RWPE1 (cell line): ENCODE results near the gene RALY.

Experiments used
- CTCF ChIA-PET: fragments of 350-600 bp; sonication (Branson Sonifier 250); formaldehyde crosslinking; extraction: SDS; loops from one replicate; lab custom pipeline; 2021; lab: Yijun Ruan, JAX
- POLR2A ChIA-PET: fragments of 400-600 bp; formaldehyde crosslinking; extraction: SDS; loops from one replicate; lab custom pipeline; 2020; ENCODE audit warnings: antibody characterized with exemption; ENCODE audit not compliant: low non-redundant PET; lab: Yijun Ruan, JAX
- DNase-seq: peaks from one replicate; pipeline ENCODE4 v3.0.0; 2012; ENCODE audit warnings: low spot score
- H3K27ac ChIP-seq: fragments of 450-650 bp; 2 replicates; pipeline ENCODE4 v1.5.1; 2017
- TF ChIP-seq, protein P1 (sequence below): fragments of 450-650 bp; conservative IDR thresholded peaks from 2 replicates; pipeline ENCODE4 v1.5.1; 2017; ENCODE audit warnings: low read depth, mild to moderate bottlenecking

Gene RALY

DNA sequence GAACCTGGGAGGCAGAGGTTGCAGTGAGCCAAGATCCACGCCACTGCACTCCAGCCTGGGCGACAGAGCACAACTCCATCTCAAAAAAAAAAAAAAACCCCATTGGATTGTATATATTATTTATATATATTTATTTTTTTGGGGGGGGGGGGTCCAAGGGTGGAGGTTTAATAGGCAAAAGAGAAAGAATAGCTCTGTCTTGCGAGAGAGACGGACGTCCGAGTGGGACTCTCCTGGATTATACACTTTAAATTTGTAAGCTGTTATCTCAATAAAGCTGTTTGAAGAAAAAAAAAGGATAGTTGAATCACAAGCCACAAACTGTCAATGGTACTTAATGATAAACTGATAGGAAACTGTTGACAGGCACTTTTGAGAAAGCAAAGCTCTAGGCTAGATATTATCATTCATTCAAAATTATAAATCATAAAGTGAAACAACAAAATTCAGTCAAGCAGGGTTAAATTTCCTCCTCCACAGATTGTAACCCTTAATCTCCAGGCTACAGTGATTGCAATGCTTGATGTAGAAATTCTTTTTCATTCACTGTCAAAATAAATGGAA is 98.0 kb downstream of the RALY start:
- ChIA-PET POLR2A (interaction anchor here (0.6 kb wide), 2 partner anchors 10 to 208 kb away, joined by 3 to 5 read pairs; no protein-coding TSS in a partner anchor), CTCF (no interaction called here)

DNA sequence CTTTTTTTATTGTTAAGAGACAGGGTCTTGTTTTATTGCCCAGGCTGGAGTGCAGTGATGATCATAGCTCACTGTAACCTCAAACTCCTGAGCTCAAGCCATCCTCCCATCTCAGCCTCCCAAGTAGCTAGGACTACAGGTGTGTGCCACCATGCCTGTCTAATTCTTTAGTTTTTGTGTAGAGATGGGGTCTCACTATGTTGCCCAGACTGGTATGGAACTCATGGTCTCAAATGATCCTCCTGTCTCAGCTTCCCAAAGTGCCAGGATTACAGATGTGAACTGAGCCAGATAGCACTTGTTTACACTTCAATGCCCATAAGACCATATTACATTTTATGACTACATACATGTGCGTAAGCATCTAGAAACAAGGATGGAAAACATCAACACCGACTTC is 100.2 kb downstream of the RALY start:
- ChIA-PET POLR2A (no interaction called here), CTCF (interaction anchor here (1.1 kb wide), 1 partner anchor 140 kb away, joined by 6 read pairs; no protein-coding TSS in a partner anchor)
- TF ChIP-seq, protein P1, sequence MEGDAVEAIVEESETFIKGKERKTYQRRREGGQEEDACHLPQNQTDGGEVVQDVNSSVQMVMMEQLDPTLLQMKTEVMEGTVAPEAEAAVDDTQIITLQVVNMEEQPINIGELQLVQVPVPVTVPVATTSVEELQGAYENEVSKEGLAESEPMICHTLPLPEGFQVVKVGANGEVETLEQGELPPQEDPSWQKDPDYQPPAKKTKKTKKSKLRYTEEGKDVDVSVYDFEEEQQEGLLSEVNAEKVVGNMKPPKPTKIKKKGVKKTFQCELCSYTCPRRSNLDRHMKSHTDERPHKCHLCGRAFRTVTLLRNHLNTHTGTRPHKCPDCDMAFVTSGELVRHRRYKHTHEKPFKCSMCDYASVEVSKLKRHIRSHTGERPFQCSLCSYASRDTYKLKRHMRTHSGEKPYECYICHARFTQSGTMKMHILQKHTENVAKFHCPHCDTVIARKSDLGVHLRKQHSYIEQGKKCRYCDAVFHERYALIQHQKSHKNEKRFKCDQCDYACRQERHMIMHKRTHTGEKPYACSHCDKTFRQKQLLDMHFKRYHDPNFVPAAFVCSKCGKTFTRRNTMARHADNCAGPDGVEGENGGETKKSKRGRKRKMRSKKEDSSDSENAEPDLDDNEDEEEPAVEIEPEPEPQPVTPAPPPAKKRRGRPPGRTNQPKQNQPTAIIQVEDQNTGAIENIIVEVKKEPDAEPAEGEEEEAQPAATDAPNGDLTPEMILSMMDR = no peak
- no peak for DNase-seq
- H3K27ac ChIP-seq = no peak overlapping the region

More for the DNA sequence above, 98.0 kb downstream of the RALY start:
- no peak overlapping the region for H3K27ac ChIP-seq
- TF ChIP-seq, protein P1 = no peak
- no peak for DNase-seq

DNA sequence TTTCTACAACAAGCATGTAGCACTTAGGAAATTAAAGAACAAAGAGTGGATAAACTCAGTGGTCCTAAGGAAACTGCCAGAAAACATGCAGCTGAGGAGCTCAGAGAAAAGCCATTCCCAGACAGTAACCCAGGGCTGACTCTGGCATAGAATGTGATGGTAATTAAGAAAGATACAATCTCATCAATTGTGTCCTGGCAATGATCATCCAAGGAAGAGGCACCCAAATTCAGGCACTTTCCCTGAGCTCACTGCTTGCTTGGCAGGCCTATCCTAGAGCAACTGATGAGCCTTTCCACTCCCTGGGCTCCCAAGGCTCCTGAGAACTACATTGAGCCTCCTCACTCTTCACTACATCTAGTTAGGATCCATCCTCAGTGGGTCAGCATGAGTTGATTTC is 102.1 kb downstream of the RALY start:
- ChIA-PET CTCF (interaction anchor here (0.7 kb wide), 1 partner anchor 121 kb away, joined by 5 read pairs; no protein-coding TSS in a partner anchor), POLR2A (no interaction called here)
- no peak overlapping the region for H3K27ac ChIP-seq

DNA sequence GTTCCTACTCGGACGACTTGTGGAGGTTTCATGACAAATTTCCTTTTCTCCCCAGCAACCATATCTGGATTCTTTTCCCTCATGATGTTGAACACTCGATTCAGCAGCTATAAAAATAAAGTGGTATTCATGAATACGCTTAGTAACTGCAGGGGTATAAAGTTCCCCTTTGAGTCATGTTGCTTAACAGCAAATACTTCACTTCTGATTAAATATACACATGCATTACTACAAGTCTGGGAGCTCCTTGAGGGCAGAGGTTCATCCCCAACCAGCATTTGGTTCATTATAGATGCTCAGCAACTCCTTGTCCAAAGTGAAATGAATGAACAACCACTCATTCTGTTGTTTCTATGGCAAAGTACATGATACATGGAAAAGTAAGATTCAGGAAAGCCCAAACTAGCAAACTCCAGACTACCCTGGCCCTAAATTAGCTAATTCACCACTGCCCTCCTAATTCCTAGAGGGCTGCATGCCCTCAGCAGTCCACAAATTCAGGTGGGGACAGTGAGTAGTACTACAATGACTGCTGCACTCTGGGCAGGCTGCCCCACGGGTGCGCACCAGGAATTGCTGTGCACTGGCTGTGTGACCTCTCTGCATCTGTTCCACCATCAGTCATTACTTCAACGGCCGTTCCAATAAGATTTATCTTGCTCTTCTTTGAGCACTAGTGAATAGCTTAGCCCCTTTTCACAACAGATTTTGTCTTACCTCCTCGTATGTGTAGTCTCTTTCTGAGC is 103.2 kb downstream of the RALY start:
- CTCF ChIA-PET = interaction anchor here (0.7 kb wide), 1 partner anchor 122 kb away, joined by 5 read pairs; no protein-coding TSS in a partner anchor
- POLR2A ChIA-PET = interaction anchor here (0.6 to 0.7 kb wide), 2 partner anchors 11 to 15 kb away, joined by 3 to 4 read pairs; partner anchors contain the start of gene EIF2S2

More for the DNA sequence above, 102.1 kb downstream of the RALY start:
- TF ChIP-seq, protein P1 = no peak
- no peak for DNase-seq

DNA sequence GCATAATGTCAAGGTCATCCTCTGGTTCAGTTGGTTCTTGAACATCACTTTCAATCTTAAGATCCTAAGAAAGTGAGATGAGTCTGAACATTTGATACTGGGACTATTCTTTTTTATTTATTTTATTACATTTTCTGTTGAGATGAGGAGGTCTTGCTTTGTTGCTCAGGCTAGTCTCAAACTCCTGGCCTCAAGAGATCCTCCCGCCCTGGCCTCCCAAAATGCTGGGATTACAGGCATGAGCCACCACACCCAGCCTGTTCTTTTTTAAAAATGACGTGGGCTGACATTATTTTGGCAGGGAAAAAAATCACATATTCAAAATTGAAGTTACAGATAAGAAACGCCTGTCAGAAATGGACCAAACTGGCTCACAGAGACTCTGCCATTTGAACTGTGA is 104.9 kb downstream of the RALY start:
- TF ChIP-seq, protein P1 = no peak
- H3K27ac ChIP-seq = no peak overlapping the region
- POLR2A ChIA-PET = no interaction called here
- CTCF ChIA-PET = no interaction called here
- no peak for DNase-seq

More for the DNA sequence above, 103.2 kb downstream of the RALY start:
- H3K27ac ChIP-seq = no peak overlapping the region
- DNase-seq = no peak
- TF ChIP-seq, protein P1 = no peak

DNA sequence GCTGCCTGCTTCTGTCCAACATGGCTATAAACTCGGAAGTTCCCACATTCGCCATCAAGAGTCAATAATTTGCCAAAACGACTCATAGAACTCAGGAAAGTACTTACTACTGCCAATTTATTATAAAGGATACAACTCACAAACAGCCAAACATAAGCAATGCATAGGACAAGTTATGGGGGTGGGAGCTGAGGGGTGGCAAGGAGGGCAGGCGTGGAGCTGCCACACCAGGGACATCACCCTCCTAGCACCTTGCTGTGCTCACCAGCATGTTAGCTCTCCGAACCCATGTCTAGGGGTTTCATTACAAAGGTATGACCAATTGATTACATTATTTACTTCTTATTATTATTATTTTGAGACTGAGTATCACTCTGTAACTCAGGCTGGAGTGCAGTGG is 106.0 kb downstream of the RALY start:
- CTCF ChIA-PET = interaction anchor here (0.5 to 0.6 kb wide), 2 partner anchors 30 to 66 kb away, joined by 3 to 4 read pairs; no protein-coding TSS in a partner anchor
- POLR2A ChIA-PET = interaction anchor here (1.3 kb wide), 1 partner anchor 10 kb away, joined by 4 read pairs; no protein-coding TSS in a partner anchor
- TF ChIP-seq, protein P1 = no peak
- peak overlapping the region; percentile 1; the same call in 1 of the 2 replicates for H3K27ac ChIP-seq
- DNase-seq = no peak
